ENCODE measurements around the gene RHBDD3. TPM values are rescaled to one million over a fixed set of nuclear protein-coding genes. Genes with fewer than 3 reads are reported as not detected.

Gene RHBDD3
- total and polyA plus RNA-seq, 2 experiments from 2014 or later, result 55.0 to 115 TPM

- TF ChIP-seq ZNF462 (CRISPR knock-in tag; IDR thresholded peaks at IDR 0.05) (no peak), ZNF331 (CRISPR knock-in tag; IDR thresholded peaks at IDR 0.05; ENCODE audit: low read depth) (no peak), ZNF114 (CRISPR knock-in tag; IDR thresholded peaks at IDR 0.05) (no peak)
Observed at GRCh38 chr22:29312218-29313125, 44.7 kb upstream of the RHBDD3 start (continued).

- no peak overlapping the region for H3K27ac ChIP-seq (ENCODE audit: low read depth)
- TF ChIP-seq CTCF (conservative IDR thresholded peaks at IDR 0.05; ENCODE audit: low read depth in 2 of 2), result no peak
- no peak for TF ChIP-seq ZNF114 (CRISPR knock-in tag; IDR thresholded peaks at IDR 0.05)
- TF ChIP-seq NANOG (IDR thresholded peaks at IDR 0.05; ENCODE audit: borderline replicate concordance), result no peak
- TF ChIP-seq EZH2phosphoT487 (IDR thresholded peaks at IDR 0.05; ENCODE audit: unreplicated experiment), result no peak
- TF ChIP-seq STAT1 (IDR thresholded peaks at IDR 0.05; ENCODE audit: unreplicated experiment), result no peak
- no peak for TF ChIP-seq REST (IDR thresholded peaks at IDR 0.05; ENCODE audit: unreplicated experiment)
- TF ChIP-seq EZH2 (IDR thresholded peaks at IDR 0.05; ENCODE audit: low read depth, unreplicated experiment), result no peak
- TF ChIP-seq ZNF331 (CRISPR knock-in tag; IDR thresholded peaks at IDR 0.05; ENCODE audit: low read depth), result no peak
Observed at GRCh38 chr22:29311464-29312217, 43.9 kb upstream of the RHBDD3 start.

More at GRCh38 chr22:29311464-29312217, 43.9 kb upstream of the RHBDD3 start:
- Mint-ChIP-seq H3K27me3 (ENCODE audit: insufficient read depth, low read depth, poor library complexity) (peaks cover 35% of the 10 kb centered on the region), H3K27ac (no peak overlapping the region), H3K4me1 (peaks cover 28% of the 10 kb centered on the region), H3K36me3 (ENCODE audit: low read depth) (peaks cover 7% of the 10 kb centered on the region; the same call in 1 of the 3 replicates), H3K9me3 (peaks cover 17% of the 10 kb centered on the region), H3K4me3 (no peak overlapping the region)
- H3K4me1 ChIP-seq (ENCODE audit: insufficient read depth), result peaks cover 5% of the 10 kb centered on the region; the same call in 1 of the 2 replicates
- peaks cover 41% of the 10 kb centered on the region for H3K27me3 ChIP-seq (ENCODE audit: insufficient read depth)
- no peak overlapping the region for H3K4me3 ChIP-seq
- peaks cover 9% of the 10 kb centered on the region for H4K20me1 ChIP-seq (replicated peaks; ENCODE audit: insufficient read depth)
- no peaks in the 10 kb centered on the region for H3K36me3 ChIP-seq (ENCODE audit: insufficient read depth)
- no peaks in the 10 kb centered on the region for H3K79me2 ChIP-seq (replicated peaks; ENCODE audit: insufficient read depth)
- ATAC-seq, result no peak
- no peak overlapping the region for H2AFZ ChIP-seq
- peaks cover 24% of the 10 kb centered on the region for H3F3A ChIP-seq (replicated peaks; ENCODE audit: low read depth)
- H3K9me2 ChIP-seq (ENCODE audit: insufficient read depth), result no peaks in the 10 kb centered on the region
- no peak overlapping the region for H3K4me2 ChIP-seq
- DNase-seq (ENCODE audit: low spot score), result no peak
